IPS DF 4.7 (cell line): Measurements from ENCODE around the gene SCARB1.

Source experiments
- DNase-seq: peaks from one replicate; pipeline ENCODE4 v3.0.0-alpha.2; 2013; ENCODE audit warnings: low spot score; ENCODE audit errors: extremely low read depth

The SCARB1 gene

GRCh38 chr12:124822218-124822617 is 41.4 kb downstream of the SCARB1 start:
- no peak for DNase-seq

- no peak for DNase-seq
These were observed 42.1 kb downstream of the SCARB1 start for GRCh38 chr12:124821252-124822200.

- DNase-seq, result no peak
These were observed 43.5 kb downstream of the SCARB1 start for GRCh38 chr12:124820199-124820598.

GRCh38 chr12:124819525-124819924 is 44.1 kb downstream of the SCARB1 start:
- DNase-seq, result no peak

GRCh38 chr12:124819080-124819479 is 44.6 kb downstream of the SCARB1 start:
- DNase-seq, result no peak

GRCh38 chr12:124817076-124818000 is 46.3 kb downstream of the SCARB1 start:
- no peak for DNase-seq

- no peak for DNase-seq
These were observed 47.3 kb downstream of the SCARB1 start for GRCh38 chr12:124816295-124816854.

GRCh38 chr12:124814741-124815613 is 48.7 kb downstream of the SCARB1 start:
- no peak for DNase-seq

GRCh38 chr12:124813782-124814181 is 49.9 kb downstream of the SCARB1 start:
- no peak for DNase-seq

GRCh38 chr12:124812979-124813378 is 50.7 kb downstream of the SCARB1 start:
- DNase-seq, result no peak

GRCh38 chr12:124812356-124812755 is 51.3 kb downstream of the SCARB1 start:
- no peak for DNase-seq

- no peak for DNase-seq
These were observed 52.0 kb downstream of the SCARB1 start for GRCh38 chr12:124811633-124812032.

GRCh38 chr12:124809878-124810277 is 53.8 kb downstream of the SCARB1 start:
- no peak for DNase-seq

- DNase-seq, result no peak
These were observed 54.3 kb downstream of the SCARB1 start for GRCh38 chr12:124809391-124809790.

- no peak for DNase-seq
These were observed 55.4 kb downstream of the SCARB1 start for GRCh38 chr12:124808272-124808671.

- DNase-seq, result no peak
These were observed 57.6 kb downstream of the SCARB1 start for GRCh38 chr12:124805876-124806668.

- no peak for DNase-seq
These were observed 58.6 kb downstream of the SCARB1 start for GRCh38 chr12:124805050-124805449.

GRCh38 chr12:124804011-124804621 is 59.5 kb downstream of the SCARB1 start:
- DNase-seq, result no peak

- no peak for DNase-seq
These were observed 61.3 kb downstream of the SCARB1 start for GRCh38 chr12:124802361-124802760.
